Adrenal gland (tissue), 5 donors: Measurements from ENCODE around the gene DMXL1.

Experiments
- CTCF ChIP-seq, 6 experiments: fragments of 450-650 bp in 4 of 6; fragments of 200-600 bp in 2 of 6; sonication (generic) in 1 of 6; IDR thresholded peaks; 1 replicate in 5 of 6; 2 replicates in 1 of 6; pipeline versions ENCODE4 v1.5.1 to v1.8.0; 2016 to 2021; ENCODE audit warnings: antibody characterized with exemption in 6 of 6, mild to moderate bottlenecking in 2 of 6, moderate library complexity in 1 of 6
- POLR2A ChIP-seq, 2 donors: fragments of 450-650 bp; IDR thresholded peaks; one replicate each; pipeline ENCODE4 v1.6.1; 2017; ENCODE audit warnings: antibody characterized with exemption in 2 of 2, mild to moderate bottlenecking in 2 of 2, moderate library complexity in 1 of 2
- donor health status: DM: no; HTN: no; CAD: no.

DNA sequence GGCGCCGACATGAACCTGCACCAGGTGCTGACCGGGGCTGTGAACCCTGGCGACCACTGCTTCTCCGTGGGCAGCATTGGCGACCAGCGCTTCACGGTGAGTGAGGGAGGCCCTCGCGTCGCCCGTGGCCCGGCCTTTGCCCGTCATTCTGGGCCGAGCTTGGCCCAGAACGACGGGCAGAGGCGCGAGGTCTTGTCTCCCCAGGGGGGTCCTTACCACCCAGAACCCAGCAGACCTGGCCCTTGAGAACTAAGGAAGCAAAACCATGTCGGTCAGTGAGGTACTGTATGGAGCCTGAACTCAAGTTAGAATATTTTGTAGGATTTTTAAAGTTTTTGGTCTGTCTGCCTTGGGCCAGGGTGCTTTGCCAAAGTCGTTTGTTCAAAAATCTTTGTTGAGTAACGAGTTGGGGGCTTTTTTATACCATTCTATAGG, 691 bp downstream of the DMXL1 start:
- TF ChIP-seq POLR2A (IDR thresholded peaks at IDR 0.05) = no peak
- no peak for TF ChIP-seq CTCF (IDR thresholded peaks at IDR 0.05)
